Endothelial cell of umbilical vein (primary cell): ENCODE data around the gene FABP6. TPM values are rescaled to one million over a fixed set of nuclear protein-coding genes. Genes with fewer than 3 reads are reported as not detected.

Source experiments
- BruUV-seq: library from RNA; stranded (reverse); fragments of 400-500 nt; replicated peaks from 2 replicates; lab custom pipeline; 2021; lab: Mats Ljungman, UMichigan
- CTCF ChIA-PET: fragments of 300-600, 350-600 bp; sonication (Branson Sonifier 250); formaldehyde crosslinking; loops from one replicate; lab custom pipeline; 2021; ENCODE audit warnings: antibody characterized with exemption, inconsistent platforms; lab: Charles Lee
- POLR2A ChIA-PET: fragments of 300-600, 350-600 bp; sonication (Branson Sonifier 250); formaldehyde crosslinking; loops from one replicate; lab custom pipeline; 2021; ENCODE audit warnings: antibody characterized with exemption, inconsistent platforms; lab: Charles Lee
- DNase-seq: peaks from one replicate; pipeline ENCODE4 v3.0.0-alpha.2; 2011; ENCODE audit warnings: low read depth, low spot score
- FAIRE-seq: peaks from 2 replicates; lab custom pipeline; 2011; peaks lifted over from hg19 to GRCh38; lab: Jason Lieb, UNC
- H2AFZ ChIP-seq: 2 replicates; pipeline ENCODE4 v1.6.0; 2012; ENCODE audit warnings: low read depth, low read length, control low read depth, inconsistent platforms
- H3K27ac ChIP-seq: 2 replicates; pipeline ENCODE4 v1.5.1; 2011; ENCODE audit warnings: low read depth, mild to moderate bottlenecking, control low read depth, low read length, moderate library complexity; ENCODE audit not compliant: insufficient read depth
- H3K27me3 ChIP-seq, 2 experiments: 2 replicates each; pipeline versions ENCODE4 v1.6.0 to v1.6.1; 2011; ENCODE audit warnings: low read length in 2 of 2, mixed read lengths in 1 of 2; ENCODE audit not compliant: control insufficient read depth in 2 of 2, insufficient read depth in 2 of 2
- H3K36me3 ChIP-seq, 2 experiments: 2 replicates in 1 of 2; 3 replicates in 1 of 2; pipeline ENCODE4 v1.5.1; 2011; ENCODE audit warnings: low read length in 2 of 2, mild to moderate bottlenecking in 1 of 2, moderate library complexity in 1 of 2; ENCODE audit not compliant: control insufficient read depth in 2 of 2, insufficient read depth in 2 of 2; ENCODE audit errors: extremely low read depth in 1 of 2
- H3K4me1 ChIP-seq: 3 replicates; pipeline ENCODE4 v1.5.1; 2011; ENCODE audit warnings: mild to moderate bottlenecking, low read length; ENCODE audit not compliant: control insufficient read depth, insufficient read depth; ENCODE audit errors: extremely low read depth
- H3K4me2 ChIP-seq: 2 replicates; pipeline ENCODE4 v1.6.1; 2011; ENCODE audit warnings: low read length, control low read depth, mixed read lengths; ENCODE audit not compliant: insufficient read depth
- H3K4me3 ChIP-seq, 3 experiments: fragments of 200-600 bp in 1 of 3; sonication (generic), shearing (Covaris generic) in 1 of 3; replicated peaks in 1 of 3; 2 replicates each; pipeline ENCODE4 v1.5.1; 2011 to 2016; ENCODE audit warnings: control low read depth in 3 of 3, low read length in 3 of 3, mild to moderate bottlenecking in 2 of 3, inconsistent platforms in 1 of 3, low read depth in 1 of 3, moderate library complexity in 1 of 3; ENCODE audit not compliant: insufficient read depth in 1 of 3
- H3K79me2 ChIP-seq: 2 replicates; pipeline ENCODE4 v1.6.0; 2012; ENCODE audit warnings: low read length, inconsistent platforms; ENCODE audit not compliant: control insufficient read depth, insufficient read depth
- H3K9ac ChIP-seq: replicated peaks from 2 replicates; pipeline ENCODE3; 2011; ENCODE audit warnings: low read length, control low read depth; ENCODE audit not compliant: insufficient read depth; ENCODE audit errors: extremely low read depth
- H3K9me1 ChIP-seq: replicated peaks from 3 replicates; pipeline ENCODE4 v1.6.0; 2011; ENCODE audit warnings: mild to moderate bottlenecking, low read length; ENCODE audit not compliant: control insufficient read depth, insufficient read depth; ENCODE audit errors: extremely low read depth
- H3K9me3 ChIP-seq: replicated peaks from 2 replicates; pipeline ENCODE4 v1.5.1; 2012; ENCODE audit warnings: low read length, inconsistent platforms; ENCODE audit not compliant: control insufficient read depth, insufficient read depth
- H4K20me1 ChIP-seq: replicated peaks from 2 replicates; pipeline ENCODE3; 2011; ENCODE audit warnings: mild to moderate bottlenecking, low read length; ENCODE audit not compliant: control insufficient read depth, insufficient read depth; ENCODE audit errors: extremely low read depth
- CTCF ChIP-seq, 2 donors: IDR thresholded peaks; 1 replicate in 1 of 2; 2 replicates in 1 of 2; pipeline ENCODE4 v1.5.1; 2011; ENCODE audit warnings: low read length in 2 of 2, mild to moderate bottlenecking in 2 of 2, moderate library complexity in 2 of 2, control low read depth in 1 of 2, inconsistent platforms in 1 of 2, low read depth in 1 of 2; ENCODE audit not compliant: insufficient read depth in 1 of 2; ENCODE audit errors: extremely low read depth in 1 of 2
- EZH2 ChIP-seq: IDR thresholded peaks from 2 replicates; pipeline ENCODE4 v1.6.1; 2012; ENCODE audit warnings: borderline replicate concordance, low read depth, mild to moderate bottlenecking, moderate library complexity, low read length, inconsistent platforms; ENCODE audit not compliant: severe bottlenecking
- FOS ChIP-seq: IDR thresholded peaks from 2 replicates; pipeline ENCODE4 v1.6.1; 2011; ENCODE audit warnings: mild to moderate bottlenecking, low read length, moderate library complexity, borderline replicate concordance; ENCODE audit not compliant: insufficient read depth
- GATA2 ChIP-seq: IDR thresholded peaks from 2 replicates; pipeline ENCODE4 v1.7.0; 2011; ENCODE audit warnings: low read depth, mild to moderate bottlenecking, moderate library complexity, mixed read lengths, low read length; ENCODE audit not compliant: insufficient read length, insufficient read depth
- JUN ChIP-seq: IDR thresholded peaks from 2 replicates; pipeline ENCODE4 v1.6.1; 2011; ENCODE audit warnings: borderline replicate concordance, low read depth; ENCODE audit not compliant: insufficient read length, insufficient read depth
- MAX ChIP-seq: IDR thresholded peaks from 2 replicates; pipeline ENCODE4 v1.6.1; 2011; ENCODE audit not compliant: insufficient read depth, insufficient read length
- MYC ChIP-seq: IDR thresholded peaks from one replicate; pipeline ENCODE4 v1.6.1; 2011; ENCODE audit warnings: mild to moderate bottlenecking, low read depth, low read length
- POLR2A ChIP-seq: IDR thresholded peaks from 2 replicates; pipeline ENCODE4 v1.6.1; 2012; ENCODE audit warnings: low read depth, mild to moderate bottlenecking, control low read depth, low read length
- POLR2AphosphoS5 ChIP-seq: IDR thresholded peaks from 2 replicates; pipeline ENCODE4 v1.6.1; 2012; ENCODE audit warnings: low read depth, mild to moderate bottlenecking, control low read depth, low read length, moderate library complexity; ENCODE audit not compliant: insufficient read depth
- dilution Hi-C: fragments of 300-500 bp; cut with MboI; formaldehyde crosslinking; loops from one replicate; pipeline ENCODE4 v1.15.0; 2019; ENCODE audit warnings: low sequenced_read_pairs; ENCODE audit not compliant: extremely low pct_ligation_motif_present
- intact Hi-C: fragments of 100-400 bp; cut with micrococcal nuclease; formaldehyde crosslinking; loops from one replicate; pipeline ENCODE4 v1.10.0; 2022
- polyA plus RNA-seq, 4 experiments: library from polyadenylated mRNA; depleted of rRNA in 3 of 4; stranded (reverse) in 3 of 4; unstranded in 1 of 4; fragments of >200 nt; gene quantifications; 2 replicates each; pipeline versions ENCODE4 v1.2.1 to v1.2.3, GENCODE V29; 2011 to 2012; ENCODE audit warnings: missing spikeins in 1 of 4
- total RNA-seq: library from RNA; stranded (reverse); gene quantifications from 2 replicates; pipeline ENCODE4 v1.2.3, GENCODE V29; 2021

The FABP6 gene
- total and polyA plus RNA-seq, 2 donors (not counting 3 experiments of a cell fraction or from before 2014, with no cell fraction given), result not detected

GRCh38 chr5:160263326-160263855 lies 34.1 kb downstream of the FABP6 start:
- POLR2A ChIA-PET, result no interaction called here

More at GRCh38 chr5:160263326-160263855, 34.1 kb downstream of the FABP6 start:
- no peak for FAIRE-seq
- DNase-seq, result no peak
- no peak overlapping the region for H3K9ac ChIP-seq
- H3K9me1 ChIP-seq, result no peaks in the 10 kb centered on the region
- no peaks in the 10 kb centered on the region for H3K79me2 ChIP-seq
- intact Hi-C loops (loop anchor here (2.0 to 5.0 kb wide), 2 partner anchors 66 to 81 kb away; no protein-coding TSS in a partner anchor), dilution Hi-C loops (no loop called here)
- CTCF ChIA-PET, result interaction anchor here (0.7 to 1.7 kb wide), 5 partner anchors 16 to 242 kb away, joined by 3 to 5 read pairs (median 4); no protein-coding TSS in a partner anchor
- H3K27ac ChIP-seq, result no peak overlapping the region
- H3K27me3 ChIP-seq, result no peaks in the 10 kb centered on the region
- H3K36me3 ChIP-seq, result peaks cover 0 to 5% of the 10 kb centered on the region in 2 experiments
- no peak overlapping the region for H3K4me3 ChIP-seq
- H3K9me3 ChIP-seq, result no peaks in the 10 kb centered on the region
- BruUV-seq, result no TSS peak
- no peak overlapping the region for H3K4me2 ChIP-seq
- TF ChIP-seq GATA2 (no peak), EZH2 (no peak), CTCF (IDR thresholded peaks at IDR 0.05; ENCODE audit: extremely low read depth in 1 of 2, insufficient read depth in 1 of 2, low read depth in 1 of 2, low read length in 2 of 2) (no peak), MAX (no peak), POLR2A (no peak), POLR2AphosphoS5 (no peak), FOS (no peak), JUN (no peak), MYC (no peak)
- no peaks in the 10 kb centered on the region for H4K20me1 ChIP-seq
- no peak overlapping the region for H2AFZ ChIP-seq
- H3K4me1 ChIP-seq, result peaks cover 33% of the 10 kb centered on the region
